ENCODE measurements around the gene UBQLN4.

- TF ChIP-seq MAX (IDR thresholded peaks at IDR 0.05; ENCODE audit: low read depth, low read length) (no peak), CTCF (IDR thresholded peaks at IDR 0.05; ENCODE audit: low read depth, low read length) (no peak)
These were observed 45.2 kb upstream of the UBQLN4 start for GRCh38 chr1:156098784-156099183.

All from NB4 (cell line).